Mammary epithelial cell (primary cell): ENCODE results near the gene FEZ2.

ENCODE experiments used
- EZH2 ChIP-seq: IDR thresholded peaks from 2 replicates; pipeline ENCODE4 v1.6.1; 2012; ENCODE audit warnings: low read length, inconsistent platforms, borderline replicate concordance
- TF ChIP-seq, protein P1 (sequence below), 2 donors: IDR thresholded peaks in 1 of 2; conservative IDR thresholded peaks in 1 of 2; 2 replicates each; pipeline ENCODE4 v1.5.1; 2011 to 2012; ENCODE audit warnings: inconsistent platforms in 2 of 2, low read length in 2 of 2, mild to moderate bottlenecking in 2 of 2, control low read depth in 1 of 2, low read depth in 1 of 2; ENCODE audit not compliant: insufficient read depth in 1 of 2; ENCODE audit errors: extremely low read depth in 1 of 2

DNA sequence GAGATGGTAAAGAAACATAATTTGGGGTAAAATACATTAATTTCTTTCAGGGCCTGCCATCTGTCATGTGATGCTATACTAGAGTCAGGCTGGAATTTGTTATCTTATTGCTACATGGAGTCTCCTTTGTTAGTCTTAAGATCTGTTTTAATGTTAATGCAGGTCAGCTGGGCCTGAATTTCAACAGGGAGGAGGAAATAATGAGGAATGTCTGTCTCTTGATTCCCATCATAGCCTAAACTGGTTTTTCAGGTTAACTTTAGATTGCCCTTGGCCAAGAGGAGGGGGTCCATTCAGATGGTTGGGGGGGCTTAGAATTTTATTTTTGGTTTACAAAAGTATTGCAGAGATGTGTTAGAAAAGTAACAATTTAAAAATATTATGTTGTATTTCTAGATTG is 19.0 kb upstream of the FEZ2 start:
- TF ChIP-seq, protein P1, sequence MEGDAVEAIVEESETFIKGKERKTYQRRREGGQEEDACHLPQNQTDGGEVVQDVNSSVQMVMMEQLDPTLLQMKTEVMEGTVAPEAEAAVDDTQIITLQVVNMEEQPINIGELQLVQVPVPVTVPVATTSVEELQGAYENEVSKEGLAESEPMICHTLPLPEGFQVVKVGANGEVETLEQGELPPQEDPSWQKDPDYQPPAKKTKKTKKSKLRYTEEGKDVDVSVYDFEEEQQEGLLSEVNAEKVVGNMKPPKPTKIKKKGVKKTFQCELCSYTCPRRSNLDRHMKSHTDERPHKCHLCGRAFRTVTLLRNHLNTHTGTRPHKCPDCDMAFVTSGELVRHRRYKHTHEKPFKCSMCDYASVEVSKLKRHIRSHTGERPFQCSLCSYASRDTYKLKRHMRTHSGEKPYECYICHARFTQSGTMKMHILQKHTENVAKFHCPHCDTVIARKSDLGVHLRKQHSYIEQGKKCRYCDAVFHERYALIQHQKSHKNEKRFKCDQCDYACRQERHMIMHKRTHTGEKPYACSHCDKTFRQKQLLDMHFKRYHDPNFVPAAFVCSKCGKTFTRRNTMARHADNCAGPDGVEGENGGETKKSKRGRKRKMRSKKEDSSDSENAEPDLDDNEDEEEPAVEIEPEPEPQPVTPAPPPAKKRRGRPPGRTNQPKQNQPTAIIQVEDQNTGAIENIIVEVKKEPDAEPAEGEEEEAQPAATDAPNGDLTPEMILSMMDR (conservative IDR thresholded peaks at IDR 0.05 in 1 of 2, IDR thresholded peaks at IDR 0.05 in 1 of 2; ENCODE audit: extremely low read depth in 1 of 2, insufficient read depth in 1 of 2, low read depth in 1 of 2, low read length in 2 of 2): no peak
- TF ChIP-seq EZH2: no peak
